HepG2 (cell line): Measurements from ENCODE around the gene TAS1R3. TPM values are rescaled to one million over a fixed set of nuclear protein-coding genes. Genes with fewer than 3 reads are reported as not detected.

Source experiments
- ARNT2 ChIP-seq: sonication (generic); formaldehyde crosslinking; IDR thresholded peaks from 2 replicates; pipeline ENCODE4 v1.8.0; 2022; ENCODE audit warnings: mild to moderate bottlenecking, low read depth, missing genetic modification reagents, moderate library complexity
- ETV5 ChIP-seq: IDR thresholded peaks from 2 replicates; pipeline ENCODE4 v1.6.1; 2018; ENCODE audit warnings: missing biosample characterization, missing genetic modification reagents, inconsistent platforms, borderline replicate concordance
- HIVEP1 ChIP-seq: sonication (generic); formaldehyde crosslinking; IDR thresholded peaks from 2 replicates; pipeline ENCODE4 v1.4.0; 2020; ENCODE audit warnings: mild to moderate bottlenecking, missing genetic modification reagents
- MEF2D ChIP-seq: sonication (generic); formaldehyde crosslinking; IDR thresholded peaks from 2 replicates; pipeline ENCODE4 v1.5.1; 2020; ENCODE audit warnings: mild to moderate bottlenecking, missing genetic modification reagents
- NRL ChIP-seq: sonication (generic); formaldehyde crosslinking; IDR thresholded peaks from 2 replicates; pipeline ENCODE4 v1.5.0; 2020; ENCODE audit warnings: missing genetic modification reagents, mild to moderate bottlenecking, moderate library complexity, borderline replicate concordance
- PHF8 ChIP-seq: sonication (generic); formaldehyde crosslinking; IDR thresholded peaks from 2 replicates; pipeline ENCODE4 v1.5.0; 2020; ENCODE audit warnings: missing genetic modification reagents
- PITX1 ChIP-seq: sonication (generic); formaldehyde crosslinking; IDR thresholded peaks from 2 replicates; pipeline ENCODE4 v1.5.1; 2020; ENCODE audit warnings: mild to moderate bottlenecking, missing genetic modification reagents
- RXRA ChIP-seq: sonication (generic); formaldehyde crosslinking; IDR thresholded peaks from 2 replicates; pipeline ENCODE4 v1.5.1; 2020; ENCODE audit warnings: missing genetic modification reagents
- RXRB ChIP-seq: IDR thresholded peaks from 2 replicates; pipeline ENCODE4 v1.6.1; 2016; ENCODE audit warnings: borderline replicate concordance, missing genetic modification reagents, missing compliant biosample characterization
- ZBTB20 ChIP-seq: sonication (generic); formaldehyde crosslinking; IDR thresholded peaks from 2 replicates; pipeline ENCODE4 v1.8.1; 2023; ENCODE audit warnings: missing genetic modification reagents, low read depth, mild to moderate bottlenecking, borderline replicate concordance
- ZFY ChIP-seq: sonication (generic); formaldehyde crosslinking; IDR thresholded peaks from 2 replicates; pipeline ENCODE4 v1.4.0; 2020; ENCODE audit warnings: missing genetic modification reagents
- ZNF318 ChIP-seq: sonication (generic); formaldehyde crosslinking; IDR thresholded peaks from 2 replicates; pipeline ENCODE4 v1.4.0; 2020; ENCODE audit warnings: mild to moderate bottlenecking, missing genetic modification reagents
- ZNF382 ChIP-seq: sonication (generic); formaldehyde crosslinking; IDR thresholded peaks from 2 replicates; pipeline ENCODE4 v1.5.0; 2020; ENCODE audit warnings: missing genetic modification reagents, mild to moderate bottlenecking, borderline replicate concordance
- ZNF510 ChIP-seq: sonication (generic); formaldehyde crosslinking; IDR thresholded peaks from 2 replicates; pipeline ENCODE4 v1.4.0; 2020; ENCODE audit warnings: low read depth, mild to moderate bottlenecking, missing genetic modification reagents
- ZNF574 ChIP-seq: sonication (generic); formaldehyde crosslinking; IDR thresholded peaks from 2 replicates; pipeline ENCODE4 v1.4.0; 2020; ENCODE audit warnings: missing genetic modification reagents
- ZNF576 ChIP-seq: sonication (generic); formaldehyde crosslinking; IDR thresholded peaks from 2 replicates; pipeline ENCODE4 v1.4.0; 2020; ENCODE audit warnings: mild to moderate bottlenecking, missing genetic modification reagents
- ZNF674 ChIP-seq: sonication (generic); formaldehyde crosslinking; IDR thresholded peaks from 2 replicates; pipeline ENCODE4 v1.5.0; 2020; ENCODE audit warnings: low read depth, mild to moderate bottlenecking, missing genetic modification reagents
- ZNF841 ChIP-seq: sonication (generic); formaldehyde crosslinking; IDR thresholded peaks from 2 replicates; pipeline ENCODE4 v1.8.1; 2023; ENCODE audit warnings: missing genetic modification reagents, borderline replicate concordance
- polyA plus RNA-seq, 8 experiments: library from polyadenylated mRNA; depleted of rRNA in 3 of 8; stranded (reverse) in 7 of 8; unstranded in 1 of 8; fragments of >200 nt; fragmentation: Illumina TruSeq in 4 of 8; extraction: Trizol in 4 of 8; gene quantifications; 2 replicates each; pipeline versions ENCODE4 v1.2.1 to v1.2.3, GENCODE V29; 2011 to 2016; ENCODE audit warnings: low read depth in 4 of 8, missing spikeins in 1 of 8, mixed read lengths in 1 of 8; ENCODE audit not compliant: insufficient read depth in 1 of 8
- total RNA-seq, 5 experiments: library from RNA; depleted of rRNA; stranded (reverse); fragments of >200 nt; fragmentation: Illumina TruSeq; extraction: Trizol; gene quantifications; 2 replicates each; pipeline ENCODE4 v1.2.3, GENCODE V29; 2016; ENCODE audit warnings: low read depth in 1 of 5

The TAS1R3 gene
- total and polyA plus RNA-seq, 2 of the 13 experiments (the other 11 are each of a cell fraction or from before 2014, with no cell fraction given) = 0.13 to 0.15 TPM

DNA sequence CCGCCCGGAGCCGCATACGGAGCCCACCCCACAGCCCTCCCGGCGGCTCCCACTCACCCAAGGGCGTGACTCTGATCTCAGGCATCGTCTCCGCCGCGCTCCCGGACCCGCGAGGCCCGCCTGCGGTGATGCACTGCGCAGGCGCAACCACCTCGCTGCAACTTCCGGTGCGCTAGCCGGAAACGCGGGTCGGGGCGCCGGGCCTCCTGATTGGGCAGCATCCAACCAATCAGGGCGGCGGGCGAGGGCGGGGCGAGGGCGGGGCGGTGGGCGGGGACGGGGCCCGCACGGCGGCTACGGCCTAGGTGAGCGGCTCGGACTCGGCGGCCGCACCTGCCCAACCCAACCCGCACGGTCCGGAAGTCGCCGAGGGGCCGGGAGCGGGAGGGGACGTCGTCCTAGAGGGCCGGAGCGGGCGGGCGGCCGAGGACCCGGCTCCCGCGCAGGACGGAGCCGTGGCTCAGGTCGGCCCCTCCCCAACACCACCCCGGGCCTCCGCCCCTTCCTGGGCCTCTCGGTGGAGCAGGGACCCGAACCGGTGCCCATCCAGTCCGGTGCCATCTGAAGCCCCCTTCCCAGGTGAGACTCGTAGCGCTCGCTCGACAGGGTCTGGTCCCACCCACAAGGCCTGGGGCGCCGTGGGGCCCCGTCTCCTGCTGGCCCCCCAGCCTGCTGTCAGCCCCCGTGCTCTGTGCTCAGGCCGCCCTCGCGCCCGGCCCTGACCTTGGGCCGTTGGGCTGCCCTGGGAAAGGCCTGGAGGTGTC is 6.4 kb upstream of the TAS1R3 start, which contains the start of the genes CPTP and INTS11 (continued):
- TF ChIP-seq PITX1 (CRISPR knock-in tag) (peak; percentile 56), ZNF318 (CRISPR knock-in tag) (peak; percentile 87; the same call in 1 of the 2 replicates), ZNF510 (no peak), NRL (CRISPR knock-in tag) (peak; percentile 57; the same call in 1 of the 2 replicates), ARNT2 (CRISPR knock-in tag) (peak; percentile 25; the same call in 1 of the 2 replicates), RXRB (CRISPR knock-in tag) (peak; percentile 58), ETV5 (CRISPR knock-in tag) (peak; percentile 72; the same call in 1 of the 2 replicates), ZNF674 (CRISPR knock-in tag) (no peak), ZNF382 (no peak), ZNF841 (CRISPR knock-in tag) (no peak; the same call in 1 of the 2 replicates), RXRA (CRISPR knock-in tag) (peak; percentile 73), ZNF576 (0 out of 2 replicates have a peak, but pooled peaks have one; percentile 63), ZBTB20 (CRISPR knock-in tag) (no peak), ZNF574 (peak; percentile 72), MEF2D (CRISPR knock-in tag) (peak; percentile 52; the same call in 1 of the 2 replicates), ZFY (CRISPR knock-in tag) (peak; percentile 94), PHF8 (peak; percentile 79), HIVEP1 (CRISPR knock-in tag) (peak; percentile 82; the same call in 1 of the 2 replicates)
